Loucy (cell line): ENCODE data around the gene CLIP1.

ENCODE experiments used
- CTCF ChIP-seq: fragments of 200-600 bp; sonication (generic); conservative IDR thresholded peaks from 2 replicates; pipeline ENCODE4 v1.5.1; 2014; ENCODE audit warnings: mild to moderate bottlenecking, antibody characterized with exemption, low read length
- EZH2phosphoT487 ChIP-seq: fragments of 200-600 bp; IDR thresholded peaks from 2 replicates; pipeline ENCODE4 v1.6.1; 2018; ENCODE audit warnings: antibody characterized with exemption, mild to moderate bottlenecking, moderate library complexity, borderline replicate concordance

- no peak for TF ChIP-seq CTCF
- no peak for TF ChIP-seq EZH2phosphoT487
These were observed 111.7 kb downstream of the CLIP1 start for GRCh38 chr12:122310626-122311333.
